Breast epithelium (tissue), 3 donors: ENCODE measurements around the gene GRIA3.

Experiments used
- POLR2AphosphoS5 ChIP-seq, 3 donors: sonication (generic); formaldehyde crosslinking; IDR thresholded peaks; one replicate each; pipeline ENCODE4 v1.6.1; 2017; ENCODE audit warnings: antibody characterized with exemption in 3 of 3
- TF ChIP-seq, protein P1 (sequence below), 3 donors: fragments of 450-650 bp; IDR thresholded peaks; one replicate each; pipeline ENCODE4 v1.5.1; 2016 to 2017; ENCODE audit warnings: antibody characterized with exemption in 3 of 3, mild to moderate bottlenecking in 3 of 3, moderate library complexity in 3 of 3

DNA sequence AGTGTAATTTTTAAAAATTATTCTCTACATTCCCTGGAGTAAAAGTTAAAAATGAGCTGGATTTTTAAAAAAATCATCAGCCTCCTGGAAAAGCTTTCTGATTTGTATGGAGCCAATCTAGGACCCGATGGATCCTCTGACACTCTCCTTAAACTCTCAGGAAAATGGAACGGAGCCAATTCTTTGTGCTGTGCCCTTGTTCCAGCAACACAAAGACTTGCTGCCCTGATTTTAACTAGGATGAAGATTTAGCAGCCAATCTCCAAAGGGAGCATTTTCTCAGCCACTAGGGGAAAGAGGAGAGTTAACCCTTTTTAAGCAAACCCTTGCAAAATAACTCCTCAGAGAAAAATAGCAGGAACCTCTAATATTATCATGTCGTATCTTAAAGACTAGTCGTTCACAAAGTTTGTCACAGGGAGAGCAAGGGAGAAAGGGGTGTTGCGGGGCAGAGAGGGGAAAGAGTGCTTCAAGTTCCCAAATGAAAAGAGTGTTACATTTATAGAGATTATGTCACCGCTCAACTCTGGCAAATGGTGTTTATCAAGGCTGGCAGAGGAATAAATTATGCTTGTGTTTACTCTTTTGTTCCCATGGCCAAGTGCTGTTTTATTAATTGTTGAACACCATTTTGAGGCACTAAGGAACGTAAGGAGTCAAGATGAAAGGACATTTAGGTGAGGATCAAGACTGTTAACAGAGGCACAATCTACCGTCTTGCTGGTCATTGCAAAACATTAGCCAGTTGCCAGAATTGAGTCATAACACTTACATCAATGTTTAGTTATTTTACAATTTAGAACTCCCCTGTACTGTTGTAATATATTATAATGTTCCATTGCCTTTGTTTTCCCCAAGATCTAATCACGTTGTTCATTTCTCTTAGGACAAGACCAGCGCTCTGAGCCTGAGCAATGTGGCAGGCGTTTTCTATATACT lies 298.1 kb downstream of the GRIA3 start:
- TF ChIP-seq, protein P1, sequence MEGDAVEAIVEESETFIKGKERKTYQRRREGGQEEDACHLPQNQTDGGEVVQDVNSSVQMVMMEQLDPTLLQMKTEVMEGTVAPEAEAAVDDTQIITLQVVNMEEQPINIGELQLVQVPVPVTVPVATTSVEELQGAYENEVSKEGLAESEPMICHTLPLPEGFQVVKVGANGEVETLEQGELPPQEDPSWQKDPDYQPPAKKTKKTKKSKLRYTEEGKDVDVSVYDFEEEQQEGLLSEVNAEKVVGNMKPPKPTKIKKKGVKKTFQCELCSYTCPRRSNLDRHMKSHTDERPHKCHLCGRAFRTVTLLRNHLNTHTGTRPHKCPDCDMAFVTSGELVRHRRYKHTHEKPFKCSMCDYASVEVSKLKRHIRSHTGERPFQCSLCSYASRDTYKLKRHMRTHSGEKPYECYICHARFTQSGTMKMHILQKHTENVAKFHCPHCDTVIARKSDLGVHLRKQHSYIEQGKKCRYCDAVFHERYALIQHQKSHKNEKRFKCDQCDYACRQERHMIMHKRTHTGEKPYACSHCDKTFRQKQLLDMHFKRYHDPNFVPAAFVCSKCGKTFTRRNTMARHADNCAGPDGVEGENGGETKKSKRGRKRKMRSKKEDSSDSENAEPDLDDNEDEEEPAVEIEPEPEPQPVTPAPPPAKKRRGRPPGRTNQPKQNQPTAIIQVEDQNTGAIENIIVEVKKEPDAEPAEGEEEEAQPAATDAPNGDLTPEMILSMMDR (IDR thresholded peaks at IDR 0.05) = no peak
- no peak for TF ChIP-seq POLR2AphosphoS5 (IDR thresholded peaks at IDR 0.05)
